Fibroblast of skin of scalp (primary cell): ENCODE data around the gene OR5B3. TPM values are rescaled to one million over a fixed set of nuclear protein-coding genes. Genes with fewer than 3 reads are reported as not detected.
A peak's percentile ranks its signal among the peaks of the same experiment; 100 is the strongest.
"Not testable (repeated sequence)": the region's sequence is repeated elsewhere in the genome, so short reads cannot be mapped to it uniquely, and the experiment has no call there.

ENCODE experiments used
- DNase-seq: peaks from one replicate; pipeline ENCODE4 v3.0.0-alpha.2; 2013
- polyA plus RNA-seq, 2 experiments: library from polyadenylated mRNA; unstranded; fragments of 120-200 nt; gene quantifications; one replicate each; pipeline ENCODE4 v1.2.1, GENCODE V29; 2013; ENCODE audit not compliant: insufficient read length in 2 of 2

Gene OR5B3
- polyA plus RNA-seq (2013, experiment 1 of 2; ENCODE audit: insufficient read length) = not detected
- polyA plus RNA-seq (2013, experiment 2 of 2; ENCODE audit: insufficient read length) = not detected

- no peak for DNase-seq
These were observed at the start of gene OR5B3 for GRCh38 chr11:58406774-58407173. TSS of gene OR5B3 (minus strand) at chr11:58406874. CDS start at chr11:58403409, 3,465 bp downstream.

GRCh38 chr11:58451585-58451984, 44.9 kb upstream of the OR5B3 start:
- no peak for DNase-seq

GRCh38 chr11:58446294-58446693, 39.6 kb upstream of the OR5B3 start:
- no peak for DNase-seq

GRCh38 chr11:58444300-58444699, 37.6 kb upstream of the OR5B3 start:
- DNase-seq = no peak

GRCh38 chr11:58442136-58442535, 35.5 kb upstream of the OR5B3 start, which contains the start of gene OR5B12:
TSS of gene OR5B12 (minus strand) at chr11:58442236. CDS start at chr11:58440151, 2,085 bp downstream.
- no peak for DNase-seq

GRCh38 chr11:58438486-58438885, 31.8 kb upstream of the OR5B3 start:
- no peak for DNase-seq

- no peak for DNase-seq
These were observed 27.5 kb upstream of the OR5B3 start for GRCh38 chr11:58434217-58434616.

GRCh38 chr11:58433638-58434203, 27.0 kb upstream of the OR5B3 start:
- no peak for DNase-seq

GRCh38 chr11:58429273-58429672, 22.6 kb upstream of the OR5B3 start:
- no peak for DNase-seq

GRCh38 chr11:58428021-58428420, 21.3 kb upstream of the OR5B3 start, which contains the start of gene OR5B2:
TSS of gene OR5B2 (minus strand) at chr11:58428121. CDS start at chr11:58423261, 4,860 bp downstream.
- DNase-seq = no peak

GRCh38 chr11:58399622-58400021, 7.1 kb downstream of the OR5B3 start:
- not testable (repeated sequence) for DNase-seq

- peak; percentile 77 for DNase-seq
These were observed 11.1 kb downstream of the OR5B3 start for GRCh38 chr11:58395581-58395980.

GRCh38 chr11:58394195-58394594, 12.5 kb downstream of the OR5B3 start:
- DNase-seq = peak; percentile 83

- no peak for DNase-seq
These were observed 13.9 kb downstream of the OR5B3 start for GRCh38 chr11:58392746-58393145.

GRCh38 chr11:58391879-58392278, 14.8 kb downstream of the OR5B3 start:
- peak; percentile 22 for DNase-seq

- no peak for DNase-seq
These were observed 16.1 kb downstream of the OR5B3 start for GRCh38 chr11:58390551-58391063.

- DNase-seq = no peak
These were observed 47.7 kb downstream of the OR5B3 start, which contains the start of gene OR5B17 for GRCh38 chr11:58358969-58359368. TSS of gene OR5B17 (minus strand) at chr11:58359069. CDS start at chr11:58359069, 0 bp downstream.

- no peak for DNase-seq
These were observed 51.9 kb downstream of the OR5B3 start for GRCh38 chr11:58354727-58355126.
